ENCODE data around the gene RFPL2.
"Not testable (repeated sequence)": the region's sequence is repeated elsewhere in the genome, so short reads cannot be mapped to it uniquely, and the experiment has no call there.

Gene RFPL2

GRCh38 chr22:32206774-32207758, 2.2 kb upstream of the RFPL2 start:
- in situ Hi-C loops (cut with HindIII; ENCODE audit: low sequenced_read_pairs): no loop called here

- in situ Hi-C loops (cut with HindIII; ENCODE audit: low sequenced_read_pairs): no loop called here
These were observed 1.3 kb upstream of the RFPL2 start for GRCh38 chr22:32205974-32206773.

GRCh38 chr22:32204040-32204855, 625 bp downstream of the RFPL2 start:
- in situ Hi-C loops (cut with HindIII; ENCODE audit: low sequenced_read_pairs): no loop called here

- in situ Hi-C loops (cut with HindIII; ENCODE audit: low sequenced_read_pairs): no loop called here
These were observed 1.5 kb downstream of the RFPL2 start for GRCh38 chr22:32203181-32204039.

GRCh38 chr22:32202539-32203180, 2.2 kb downstream of the RFPL2 start:
- in situ Hi-C loops (cut with HindIII; ENCODE audit: low sequenced_read_pairs): no loop called here

- in situ Hi-C loops (cut with HindIII; ENCODE audit: low sequenced_read_pairs): no loop called here
These were observed 2.7 kb downstream of the RFPL2 start for GRCh38 chr22:32202161-32202538.

- in situ Hi-C loops (cut with HindIII; ENCODE audit: low sequenced_read_pairs): no loop called here
These were observed 4.1 kb downstream of the RFPL2 start for GRCh38 chr22:32200752-32201151.

- in situ Hi-C loops (cut with HindIII; ENCODE audit: low sequenced_read_pairs): no loop called here
These were observed 4.9 kb downstream of the RFPL2 start for GRCh38 chr22:32199961-32200360.

GRCh38 chr22:32199341-32199740, 5.5 kb downstream of the RFPL2 start:
- in situ Hi-C loops (cut with HindIII; ENCODE audit: low sequenced_read_pairs): no loop called here

GRCh38 chr22:32197553-32198226, 7.2 kb downstream of the RFPL2 start:
- in situ Hi-C loops (cut with HindIII; ENCODE audit: low sequenced_read_pairs): not testable (repeated sequence)

- in situ Hi-C loops (cut with HindIII; ENCODE audit: low sequenced_read_pairs): not testable (repeated sequence)
These were observed 9.0 kb downstream of the RFPL2 start for GRCh38 chr22:32195900-32196299.

- in situ Hi-C loops (cut with HindIII; ENCODE audit: low sequenced_read_pairs): not testable (repeated sequence)
These were observed 11.5 kb downstream of the RFPL2 start for GRCh38 chr22:32193346-32193745.

GRCh38 chr22:32191021-32191420, 13.9 kb downstream of the RFPL2 start:
- in situ Hi-C loops (cut with HindIII; ENCODE audit: low sequenced_read_pairs): not testable (repeated sequence)

- in situ Hi-C loops (cut with HindIII; ENCODE audit: low sequenced_read_pairs): no loop called here
These were observed 19.1 kb downstream of the RFPL2 start for GRCh38 chr22:32185821-32186220.

- in situ Hi-C loops (cut with HindIII; ENCODE audit: low sequenced_read_pairs): no loop called here
These were observed 21.2 kb downstream of the RFPL2 start for GRCh38 chr22:32183625-32184024.

GRCh38 chr22:32181043-32181442, 23.8 kb downstream of the RFPL2 start:
- in situ Hi-C loops (cut with HindIII; ENCODE audit: low sequenced_read_pairs): no loop called here

- in situ Hi-C loops (cut with HindIII; ENCODE audit: low sequenced_read_pairs): no loop called here
These were observed 27.6 kb downstream of the RFPL2 start for GRCh38 chr22:32177221-32177765.
